ENCODE measurements around the gene BEND3.
"Not testable (repeated sequence)": the region's sequence is repeated elsewhere in the genome, so short reads cannot be mapped to it uniquely, and the experiment has no call there.

BEND3 gene

DNA sequence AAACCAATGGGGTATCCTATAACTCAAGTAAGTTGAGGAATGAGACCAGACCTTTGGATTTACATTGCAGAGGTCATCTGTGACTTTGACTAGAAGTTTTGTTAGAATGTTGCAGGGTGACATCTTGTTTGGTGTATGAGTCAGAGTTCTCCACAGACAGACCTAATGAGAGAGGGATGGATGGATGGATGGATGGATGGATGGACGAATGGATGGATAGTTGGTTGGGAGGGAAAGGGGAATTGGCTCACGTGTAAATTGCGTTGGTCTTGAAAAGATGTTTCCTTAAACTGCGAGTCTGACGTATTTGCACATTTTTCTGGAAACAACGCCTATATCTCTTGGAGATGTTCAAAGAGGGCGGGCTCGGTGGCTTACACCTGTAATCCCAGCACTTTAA, 88.3 kb downstream of the BEND3 start:
- Histone ChIP-seq H3K4me1 (ENCODE audit: control insufficient read depth in 2 of 2, insufficient read depth in 1 of 2, low read depth in 1 of 2, low read length in 2 of 2) (no peaks in the 10 kb centered on the region), H3K4me2 (ENCODE audit: insufficient read depth, low read length, poor library complexity, severe bottlenecking) (no peak overlapping the region), H3K9ac (ENCODE audit: low read depth, low read length, poor library complexity) (no peak overlapping the region), H2BK5ac (ENCODE audit: low read length) (no peak overlapping the region), H4K91ac (ENCODE audit: low read depth, low read length, poor library complexity) (no peak overlapping the region), H3K18ac (ENCODE audit: low read length) (no peak overlapping the region), H3K27ac (replicated peaks; ENCODE audit: low read length) (no peak overlapping the region), H3K79me1 (ENCODE audit: low read depth, low read length) (peaks cover 2% of the 10 kb centered on the region), H3K23ac (ENCODE audit: low read depth, low read length, poor library complexity) (no peak overlapping the region), H3K4ac (ENCODE audit: low read length) (no peak overlapping the region), H3K9me3 (replicated peaks in 1 of 2; ENCODE audit: control insufficient read depth in 2 of 2, insufficient read depth in 1 of 2, low read depth in 1 of 2, low read length in 2 of 2) (peaks cover 0 to 2% of the 10 kb centered on the region in 2 donors), H3K36me3 (replicated peaks in 1 of 2; ENCODE audit: control insufficient read depth in 2 of 2, insufficient read depth in 2 of 2, low read length in 2 of 2) (peaks cover 2 to 11% of the 10 kb centered on the region in 2 donors), H3K4me3 (ENCODE audit: low read length in 2 of 2) (no peak overlapping the region), H3K27me3 (ENCODE audit: control insufficient read depth in 3 of 3, insufficient read depth in 3 of 3, low read depth in 1 of 3, low read length in 3 of 3) (peaks cover 0 to 2% (median 0%) of the 10 kb centered on the region in 3 experiments), H2BK12ac (ENCODE audit: low read length) (no peak overlapping the region), H2BK15ac (ENCODE audit: low read length) (no peak overlapping the region), H4K8ac (ENCODE audit: low read depth, low read length) (no peak overlapping the region), H3K14ac (ENCODE audit: low read length) (no peak overlapping the region), H2BK120ac (ENCODE audit: low read depth, low read length) (no peak overlapping the region), H2AFZ (ENCODE audit: low read length) (peak overlapping the region; percentile 80), H2AK5ac (ENCODE audit: low read depth, low read length) (no peak overlapping the region)
- 94% methylated on average over 2 of the region's 8 CpGs; no CpG with 5 or more reads in 1 of the 2 donors for whole genome bisulfite sequencing, 2 donors (ENCODE audit: extremely low coverage in 2 of 2, insufficient read length in 2 of 2, insufficient replicate concordance in 1 of 2)
- DNase-seq (ENCODE audit: low spot score): no peak

DNA sequence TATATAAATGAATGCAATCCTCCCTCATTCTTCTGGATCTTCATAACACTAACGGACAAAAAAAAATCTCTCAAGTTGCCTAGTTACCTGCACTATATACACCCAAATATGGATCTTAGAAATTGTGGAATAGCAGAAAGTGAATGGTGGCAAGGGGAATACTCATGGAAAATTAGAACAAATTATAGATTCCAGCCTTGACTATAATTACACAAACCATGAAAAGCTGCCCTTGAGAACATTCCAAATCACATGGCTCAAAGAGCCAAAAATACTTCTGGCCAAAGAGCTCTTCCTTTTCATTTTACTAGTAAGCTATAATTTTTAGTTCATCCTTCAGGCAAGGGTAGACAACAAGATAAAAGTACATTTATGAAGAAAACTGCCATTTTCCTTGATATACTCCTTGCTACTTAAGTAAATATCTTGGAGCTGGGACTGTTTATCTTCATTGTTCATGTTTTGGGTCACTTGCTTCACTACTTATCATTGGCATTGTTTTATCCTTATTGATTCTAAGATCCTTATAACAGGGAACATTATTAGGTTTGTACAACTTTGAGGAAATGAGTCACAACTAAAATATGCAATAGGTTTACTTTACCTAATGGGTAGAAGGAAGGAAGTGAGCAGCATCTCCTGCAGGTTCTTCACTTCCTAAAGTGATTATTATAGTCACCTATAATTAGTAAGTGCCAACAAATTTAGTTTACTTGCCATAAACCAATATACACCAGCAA, 93.7 kb downstream of the BEND3 start:
- H3K14ac ChIP-seq (ENCODE audit: low read length): no peak overlapping the region
- H3K4me2 ChIP-seq (ENCODE audit: insufficient read depth, low read length, poor library complexity, severe bottlenecking): no peak overlapping the region
- no peak overlapping the region for H3K9ac ChIP-seq (ENCODE audit: low read depth, low read length, poor library complexity)
- H3K27ac ChIP-seq (replicated peaks; ENCODE audit: low read length): no peak overlapping the region
- H3K27me3 ChIP-seq (ENCODE audit: control insufficient read depth in 3 of 3, insufficient read depth in 3 of 3, low read depth in 1 of 3, low read length in 3 of 3): peaks cover 0 to 2% (median 0%) of the 10 kb centered on the region in 3 experiments
- no peak overlapping the region for H3K18ac ChIP-seq (ENCODE audit: low read length)
- no peaks in the 10 kb centered on the region for H3K36me3 ChIP-seq (replicated peaks in 1 of 2; ENCODE audit: control insufficient read depth in 2 of 2, insufficient read depth in 2 of 2, low read length in 2 of 2)
- no peak overlapping the region for H2BK5ac ChIP-seq (ENCODE audit: low read length)
- H3K9me3 ChIP-seq (replicated peaks in 1 of 2; ENCODE audit: control insufficient read depth in 2 of 2, insufficient read depth in 1 of 2, low read depth in 1 of 2, low read length in 2 of 2): no peaks in the 10 kb centered on the region
- no peaks in the 10 kb centered on the region for H3K79me1 ChIP-seq (ENCODE audit: low read depth, low read length)
- H4K91ac ChIP-seq (ENCODE audit: low read depth, low read length, poor library complexity): no peak overlapping the region
- H2AK5ac ChIP-seq (ENCODE audit: low read depth, low read length): no peak overlapping the region
- WGBS, 2 donors (ENCODE audit: extremely low coverage in 2 of 2, insufficient read length in 2 of 2, insufficient replicate concordance in 1 of 2): no CpG with 5 or more reads among the region's 1 CpG
- H3K23ac ChIP-seq (ENCODE audit: low read depth, low read length, poor library complexity): no peak overlapping the region
- H3K4me1 ChIP-seq (ENCODE audit: control insufficient read depth in 2 of 2, insufficient read depth in 1 of 2, low read depth in 1 of 2, low read length in 2 of 2): no peaks in the 10 kb centered on the region
- no peak overlapping the region for H3K4me3 ChIP-seq (ENCODE audit: low read length in 2 of 2)
- H2AFZ ChIP-seq (ENCODE audit: low read length): no peak overlapping the region
- no peak overlapping the region for H2BK12ac ChIP-seq (ENCODE audit: low read length)
- H2BK15ac ChIP-seq (ENCODE audit: low read length): no peak overlapping the region
- no peak overlapping the region for H4K8ac ChIP-seq (ENCODE audit: low read depth, low read length)
- H2BK120ac ChIP-seq (ENCODE audit: low read depth, low read length): no peak overlapping the region
- H3K4ac ChIP-seq (ENCODE audit: low read length): no peak overlapping the region
- DNase-seq (ENCODE audit: low spot score): no peak

DNA sequence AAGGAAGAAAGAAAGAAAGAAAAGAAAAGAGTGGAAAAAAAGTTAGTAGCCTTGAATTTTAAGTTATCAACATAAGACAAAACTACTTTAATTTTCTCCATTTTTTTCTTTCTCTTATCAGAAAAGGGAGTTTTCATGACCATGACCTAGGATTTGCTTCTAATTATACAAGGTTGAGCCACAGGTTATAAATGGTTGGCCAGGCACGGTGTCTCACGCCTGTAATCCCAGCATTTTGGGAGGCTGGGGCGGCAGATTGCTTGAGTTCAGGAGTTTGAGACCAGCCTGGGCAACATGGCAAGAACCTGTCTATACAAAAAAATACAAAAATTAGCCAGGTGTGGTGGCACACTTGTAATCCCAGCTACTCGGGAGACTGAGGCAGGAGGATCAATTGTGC, 95.1 kb downstream of the BEND3 start:
- H2BK15ac ChIP-seq (ENCODE audit: low read length): no peak overlapping the region
- H4K91ac ChIP-seq (ENCODE audit: low read depth, low read length, poor library complexity): no peak overlapping the region
- peaks cover 0 to under 1% (median 0%) of the 10 kb centered on the region in 3 experiments for H3K27me3 ChIP-seq (ENCODE audit: control insufficient read depth in 3 of 3, insufficient read depth in 3 of 3, low read depth in 1 of 3, low read length in 3 of 3)
- H2BK12ac ChIP-seq (ENCODE audit: low read length): no peak overlapping the region
- H3K4me1 ChIP-seq (ENCODE audit: control insufficient read depth in 2 of 2, insufficient read depth in 1 of 2, low read depth in 1 of 2, low read length in 2 of 2): no peaks in the 10 kb centered on the region
- no peak overlapping the region for H3K9ac ChIP-seq (ENCODE audit: low read depth, low read length, poor library complexity)
- DNase-seq (ENCODE audit: low spot score): no peak
- H3K14ac ChIP-seq (ENCODE audit: low read length): no peak overlapping the region
- H3K79me1 ChIP-seq (ENCODE audit: low read depth, low read length): no peaks in the 10 kb centered on the region
- no peak overlapping the region for H3K4ac ChIP-seq (ENCODE audit: low read length)
- no peak overlapping the region for H2AK5ac ChIP-seq (ENCODE audit: low read depth, low read length)
- no peaks in the 10 kb centered on the region for H3K36me3 ChIP-seq (replicated peaks in 1 of 2; ENCODE audit: control insufficient read depth in 2 of 2, insufficient read depth in 2 of 2, low read length in 2 of 2)
- no peak overlapping the region for H3K27ac ChIP-seq (replicated peaks; ENCODE audit: low read length)
- no peaks in the 10 kb centered on the region for H3K9me3 ChIP-seq (replicated peaks in 1 of 2; ENCODE audit: control insufficient read depth in 2 of 2, insufficient read depth in 1 of 2, low read depth in 1 of 2, low read length in 2 of 2)
- H3K18ac ChIP-seq (ENCODE audit: low read length): no peak overlapping the region
- H4K8ac ChIP-seq (ENCODE audit: low read depth, low read length): no peak overlapping the region
- H2AFZ ChIP-seq (ENCODE audit: low read length): no peak overlapping the region
- no peak overlapping the region for H3K4me3 ChIP-seq (ENCODE audit: low read length in 2 of 2)
- H2BK5ac ChIP-seq (ENCODE audit: low read length): no peak overlapping the region
- no peak overlapping the region for H3K23ac ChIP-seq (ENCODE audit: low read depth, low read length, poor library complexity)
- no CpG with 5 or more reads among the region's 4 CpGs for WGBS, 2 donors (ENCODE audit: extremely low coverage in 2 of 2, insufficient read length in 2 of 2, insufficient replicate concordance in 1 of 2)
- H3K4me2 ChIP-seq (ENCODE audit: insufficient read depth, low read length, poor library complexity, severe bottlenecking): no peak overlapping the region
- no peak overlapping the region for H2BK120ac ChIP-seq (ENCODE audit: low read depth, low read length)

DNA sequence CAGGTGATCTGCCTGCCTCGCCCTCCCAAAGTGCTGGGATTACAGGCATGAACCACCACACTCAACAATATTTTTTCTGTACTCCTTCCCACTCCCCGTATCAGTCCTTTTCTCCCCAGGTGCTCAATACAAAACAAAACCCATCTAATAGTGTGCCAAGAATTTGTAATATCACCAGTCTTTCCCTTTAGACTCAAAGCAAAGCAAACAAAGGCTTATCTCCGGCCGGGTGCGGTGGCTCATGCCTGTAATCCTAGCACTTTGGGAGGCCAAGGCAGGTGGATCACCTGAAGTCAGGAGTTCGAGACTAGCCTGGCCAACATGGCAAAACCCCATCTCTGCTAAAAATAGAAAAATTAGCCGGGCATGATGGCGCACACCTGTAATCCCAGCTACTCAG, 95.7 kb downstream of the BEND3 start:
- not testable (repeated sequence) for H3K9me3 ChIP-seq (replicated peaks in 1 of 2; ENCODE audit: control insufficient read depth in 2 of 2, insufficient read depth in 1 of 2, low read depth in 1 of 2, low read length in 2 of 2); H2BK120ac ChIP-seq (ENCODE audit: low read depth, low read length); H3K14ac ChIP-seq (ENCODE audit: low read length); H3K36me3 ChIP-seq (replicated peaks in 1 of 2; ENCODE audit: control insufficient read depth in 2 of 2, insufficient read depth in 2 of 2, low read length in 2 of 2); H3K4me1 ChIP-seq (ENCODE audit: control insufficient read depth in 2 of 2, insufficient read depth in 1 of 2, low read depth in 1 of 2, low read length in 2 of 2); H2BK15ac ChIP-seq (ENCODE audit: low read length); H3K27ac ChIP-seq (replicated peaks; ENCODE audit: low read length); H3K4ac ChIP-seq (ENCODE audit: low read length); H3K4me3 ChIP-seq (ENCODE audit: low read length in 2 of 2); H2BK12ac ChIP-seq (ENCODE audit: low read length); H3K9ac ChIP-seq (ENCODE audit: low read depth, low read length, poor library complexity); H2AK5ac ChIP-seq (ENCODE audit: low read depth, low read length); H3K23ac ChIP-seq (ENCODE audit: low read depth, low read length, poor library complexity); H2BK5ac ChIP-seq (ENCODE audit: low read length); DNase-seq (ENCODE audit: low spot score); H3K4me2 ChIP-seq (ENCODE audit: insufficient read depth, low read length, poor library complexity, severe bottlenecking); H3K18ac ChIP-seq (ENCODE audit: low read length); H4K91ac ChIP-seq (ENCODE audit: low read depth, low read length, poor library complexity); H2AFZ ChIP-seq (ENCODE audit: low read length); H3K79me1 ChIP-seq (ENCODE audit: low read depth, low read length); H4K8ac ChIP-seq (ENCODE audit: low read depth, low read length); H3K27me3 ChIP-seq (ENCODE audit: control insufficient read depth in 3 of 3, insufficient read depth in 3 of 3, low read depth in 1 of 3, low read length in 3 of 3)
- no CpG with 5 or more reads among the region's 8 CpGs for WGBS, 2 donors (ENCODE audit: extremely low coverage in 2 of 2, insufficient read length in 2 of 2, insufficient replicate concordance in 1 of 2)
